ENCODE data around the gene MCL1. TPM values are rescaled to one million over a fixed set of nuclear protein-coding genes. Genes with fewer than 3 reads are reported as not detected.

The MCL1 gene
- total and polyA plus RNA-seq, 8 donors: 69.2 to 163 (median 96.7) TPM

DNA sequence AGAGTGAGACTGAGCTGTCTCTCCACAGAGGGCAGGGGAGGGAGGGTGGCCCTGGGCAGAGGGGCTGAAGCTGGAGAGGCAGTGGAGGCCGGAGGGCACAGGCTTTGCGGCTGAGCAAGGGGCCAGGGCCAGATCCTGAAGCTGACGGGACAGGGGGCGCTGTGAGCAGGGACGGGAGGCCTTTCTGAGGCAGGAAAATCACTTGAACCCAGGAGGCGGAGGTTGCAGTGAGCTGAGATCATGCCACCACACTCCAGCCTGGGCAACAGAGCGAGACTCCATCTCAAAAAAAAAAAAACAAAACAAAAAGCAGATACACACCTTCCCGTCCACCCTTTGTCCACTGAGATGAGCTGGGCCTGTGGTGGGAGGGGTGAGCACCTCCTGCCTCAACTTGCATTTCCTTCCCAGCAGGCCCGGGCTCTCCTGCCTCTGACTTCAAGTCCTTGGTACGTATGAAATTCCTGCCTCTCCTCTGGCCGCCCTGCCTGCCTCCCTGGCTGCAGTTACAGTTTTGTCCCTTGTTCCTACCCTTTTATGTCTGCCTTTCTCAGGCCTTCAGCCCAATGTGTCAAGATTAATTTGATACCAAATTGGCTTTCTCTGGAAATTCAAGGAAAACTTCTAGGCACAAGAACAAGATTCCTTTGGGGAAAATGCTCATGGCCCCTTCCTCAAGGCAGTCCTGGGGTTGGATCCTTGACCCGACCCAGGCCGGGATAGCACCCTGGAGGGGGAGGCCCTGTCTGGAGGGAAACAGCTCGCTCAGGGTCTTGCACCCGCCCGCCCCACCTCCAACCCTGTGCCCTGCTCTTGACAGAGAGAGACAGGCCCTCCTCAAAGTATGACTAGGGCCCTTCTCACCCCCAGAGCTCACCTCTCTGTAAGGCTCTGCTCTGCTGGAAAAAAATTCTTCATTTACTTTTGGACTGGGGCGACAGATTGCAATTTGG, 41.4 kb downstream of the MCL1 start:
- ATAC-seq (peak in 2 of 4 donors; percentile 33 to 53), FAIRE-seq (no peak), DNase-seq (no peak)
- intact Hi-C loops (cut with DNase I): loop anchor here in 2 of 3 donors (5.0 to 10.0 kb wide), 2 partner anchors 66 to 83 kb away; no protein-coding TSS in a partner anchor
- Histone ChIP-seq H3K4me3 (no peak overlapping the region), H3K27me3 (no peaks in the 10 kb centered on the region), H3K27ac (no peak overlapping the region), H3K9me3 (no peaks in the 10 kb centered on the region), H3K4me1 (peaks cover 0 to 2% (median under 1%) of the 10 kb centered on the region in 3 donors), H3K36me3 (no peaks in the 10 kb centered on the region)
- TF ChIP-seq CTCF (IDR thresholded peaks at IDR 0.05): no peak
- 75 to 82% methylated on average over 16 to 17 of the region's 17 CpGs for WGBS, 2 donors

- Histone ChIP-seq H3K4me1 (peaks cover 0 to 6% (median 5%) of the 10 kb centered on the region in 3 donors), H3K4me3 (no peak overlapping the region), H3K36me3 (no peaks in the 10 kb centered on the region), H3K27me3 (no peaks in the 10 kb centered on the region), H3K9me3 (no peaks in the 10 kb centered on the region), H3K27ac (no peak overlapping the region)
- intact Hi-C loops (cut with DNase I): loop anchor here in 2 of 3 donors (5.0 to 10.0 kb wide), 2 partner anchors 65 to 82 kb away; no protein-coding TSS in a partner anchor
- no peak for TF ChIP-seq CTCF (IDR thresholded peaks at IDR 0.05)
- no peak for FAIRE-seq
- no peak for ATAC-seq
- WGBS, 2 donors: 83 to 87% methylated on average over 12 of the region's 12 CpGs
- no peak for DNase-seq
Observed at GRCh38 chr1:150536836-150537731, 42.3 kb downstream of the MCL1 start.

DNA sequence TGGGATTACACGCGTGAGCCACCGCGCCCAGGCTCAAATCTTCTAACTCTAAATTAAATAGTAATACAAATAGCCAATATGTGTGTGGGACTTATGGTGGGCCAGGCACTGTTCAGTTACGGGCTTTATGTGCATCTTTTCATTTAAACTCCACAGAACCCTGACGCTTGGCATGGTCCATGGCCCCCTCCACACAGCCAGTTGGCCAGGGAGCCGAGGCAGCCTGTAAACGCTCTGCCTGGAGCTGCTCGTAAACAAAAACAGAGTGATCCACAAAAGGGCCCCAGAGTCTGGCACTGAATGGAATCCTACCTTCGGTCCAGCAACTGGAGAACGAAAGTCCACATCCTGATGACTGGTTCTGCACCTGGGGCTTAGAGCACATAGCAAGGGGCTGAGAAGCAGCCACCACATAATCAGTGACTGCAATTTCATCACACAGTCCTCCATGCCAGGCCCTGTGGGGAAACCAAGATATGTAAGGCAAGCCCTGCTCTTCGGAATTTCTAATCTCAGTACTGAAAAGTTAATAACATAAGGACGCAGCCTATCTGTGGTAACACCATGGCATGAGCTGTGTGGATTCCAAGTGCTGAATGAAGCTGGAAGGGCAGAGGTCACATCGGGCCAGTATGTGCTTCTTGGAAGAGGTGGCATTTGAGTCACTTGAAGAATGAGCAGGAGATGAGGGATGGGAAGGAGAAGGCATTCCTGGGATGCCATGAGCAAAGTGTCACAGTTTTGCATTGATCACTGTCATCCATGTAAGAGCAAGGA, 43.7 kb downstream of the MCL1 start:
- TF ChIP-seq CTCF (IDR thresholded peaks at IDR 0.05): no peak
- no peaks in the 10 kb centered on the region for H3K9me3 ChIP-seq
- whole genome bisulfite sequencing, 2 donors: 89 to 91% methylated on average over 14 of the region's 14 CpGs
- H3K27ac ChIP-seq: no peak overlapping the region
- no peak for ATAC-seq
- H3K4me1 ChIP-seq: peaks cover 0 to 6% (median 5%) of the 10 kb centered on the region in 3 donors
- no peaks in the 10 kb centered on the region for H3K36me3 ChIP-seq
- no peak overlapping the region for H3K4me3 ChIP-seq
- no peaks in the 10 kb centered on the region for H3K27me3 ChIP-seq
- no peak for FAIRE-seq
- intact Hi-C loops (cut with DNase I): loop anchor here in 2 of 3 donors (5.0 to 10.0 kb wide), 2 partner anchors 63 to 81 kb away; no protein-coding TSS in a partner anchor
- DNase-seq: no peak

DNA sequence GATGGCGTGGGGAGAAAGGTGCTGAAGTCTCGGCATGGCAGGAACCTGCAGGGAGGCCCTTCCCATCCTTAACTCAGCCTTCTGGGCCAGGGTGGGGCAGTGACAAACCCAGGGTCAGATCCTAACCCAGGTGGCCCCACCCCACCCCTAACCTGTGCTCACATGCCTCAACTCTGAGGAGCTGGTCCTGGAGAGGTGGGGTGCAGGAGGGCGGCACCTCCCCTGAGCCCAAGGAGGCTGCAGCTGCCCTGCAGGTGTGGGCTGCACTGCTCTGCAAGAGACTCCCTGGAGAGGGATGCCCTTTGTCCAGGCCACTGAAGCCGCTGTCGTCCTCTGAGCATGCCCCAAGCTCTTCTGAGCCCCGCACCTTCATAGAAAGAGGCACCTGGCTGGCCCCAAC, 45.4 kb downstream of the MCL1 start:
- intact Hi-C loops (cut with DNase I): loop anchor here in 1 of 3 donors (10.0 kb wide), 1 partner anchor 79 kb away; no protein-coding TSS in a partner anchor
- DNase-seq (no peak), ATAC-seq (no peak), FAIRE-seq (no peak)
- Histone ChIP-seq H3K4me3 (no peak overlapping the region), H3K4me1 (peaks cover 0 to 10% (median 9%) of the 10 kb centered on the region in 3 donors), H3K27ac (no peak overlapping the region), H3K27me3 (no peaks in the 10 kb centered on the region), H3K9me3 (no peaks in the 10 kb centered on the region), H3K36me3 (no peaks in the 10 kb centered on the region)
- 93 to 94% methylated on average over 6 of the region's 6 CpGs for WGBS, 2 donors
- TF ChIP-seq CTCF (IDR thresholded peaks at IDR 0.05): no peak

All from pancreas (tissue), 10 donors.